Activated CD4-positive, CD25-positive, alpha-beta regulatory T cell treated with anti-CD3 and anti-CD28 coated beads, Interleukin-2, amount 50 U/mL, for 72 hours (primary cell): ENCODE data around the gene LAT.
"Not testable (repeated sequence)": the region's sequence is repeated elsewhere in the genome, so short reads cannot be mapped to it uniquely, and the experiment has no call there.

Source experiments
- DNase-seq: peaks from one replicate; pipeline ENCODE4 v3.0.0; 2021

Gene LAT, protein sequence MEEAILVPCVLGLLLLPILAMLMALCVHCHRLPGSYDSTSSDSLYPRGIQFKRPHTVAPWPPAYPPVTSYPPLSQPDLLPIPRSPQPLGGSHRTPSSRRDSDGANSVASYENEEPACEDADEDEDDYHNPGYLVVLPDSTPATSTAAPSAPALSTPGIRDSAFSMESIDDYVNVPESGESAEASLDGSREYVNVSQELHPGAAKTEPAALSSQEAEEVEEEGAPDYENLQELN

DNA sequence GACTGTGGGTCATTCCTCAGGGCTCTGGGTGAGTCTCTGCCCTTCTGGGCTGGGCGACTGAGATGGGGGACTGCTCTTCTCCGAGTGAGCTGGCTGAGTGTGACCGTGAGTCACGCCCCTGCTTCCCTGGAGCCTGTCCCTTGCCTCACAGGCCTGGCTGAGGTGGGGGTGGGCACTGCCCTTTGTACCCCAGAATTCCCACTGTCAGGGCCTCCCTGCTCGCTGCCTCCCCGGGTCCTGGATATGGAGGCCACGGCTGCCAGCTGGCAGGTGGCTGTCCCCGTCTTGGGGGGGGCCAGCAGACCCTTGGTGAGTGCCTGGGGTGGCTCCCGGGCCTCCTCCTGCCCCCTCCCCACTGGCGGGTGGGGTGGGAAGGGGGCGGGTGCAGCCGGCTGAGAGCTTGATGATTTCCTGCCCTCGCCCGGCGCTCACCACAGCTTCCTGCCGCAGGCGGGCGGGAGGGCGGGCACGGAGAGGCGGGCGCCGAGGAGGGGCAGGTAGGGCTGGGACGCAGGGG lies at the start of gene LAT:
TSS of gene LAT (plus strand) at position 434 of the 517 bp plus-strand sequence. CDS start 366 bp downstream, outside the sequence.
- DNase-seq: peak; percentile 76

DNA sequence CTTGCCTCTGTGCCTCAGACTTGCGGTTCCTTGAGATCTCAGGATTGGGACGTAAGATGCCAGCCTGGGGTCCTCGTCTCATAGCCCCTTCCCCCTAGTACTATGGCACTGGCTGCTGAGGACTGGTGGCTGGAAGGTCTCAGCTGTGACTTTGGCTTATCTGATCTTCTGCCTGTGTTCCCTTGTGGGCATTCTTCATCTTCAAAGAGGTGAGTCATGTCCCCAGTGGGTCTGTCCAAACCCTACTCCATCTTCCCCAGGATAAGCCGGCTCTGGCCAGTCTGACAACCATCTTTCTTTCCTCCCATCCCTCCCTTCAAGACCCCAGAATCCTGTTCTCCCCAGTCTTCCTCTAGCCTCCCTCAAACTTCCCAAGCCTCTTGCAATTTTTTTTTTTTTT lies 49.5 kb upstream of the LAT start:
- no peak for DNase-seq

DNA sequence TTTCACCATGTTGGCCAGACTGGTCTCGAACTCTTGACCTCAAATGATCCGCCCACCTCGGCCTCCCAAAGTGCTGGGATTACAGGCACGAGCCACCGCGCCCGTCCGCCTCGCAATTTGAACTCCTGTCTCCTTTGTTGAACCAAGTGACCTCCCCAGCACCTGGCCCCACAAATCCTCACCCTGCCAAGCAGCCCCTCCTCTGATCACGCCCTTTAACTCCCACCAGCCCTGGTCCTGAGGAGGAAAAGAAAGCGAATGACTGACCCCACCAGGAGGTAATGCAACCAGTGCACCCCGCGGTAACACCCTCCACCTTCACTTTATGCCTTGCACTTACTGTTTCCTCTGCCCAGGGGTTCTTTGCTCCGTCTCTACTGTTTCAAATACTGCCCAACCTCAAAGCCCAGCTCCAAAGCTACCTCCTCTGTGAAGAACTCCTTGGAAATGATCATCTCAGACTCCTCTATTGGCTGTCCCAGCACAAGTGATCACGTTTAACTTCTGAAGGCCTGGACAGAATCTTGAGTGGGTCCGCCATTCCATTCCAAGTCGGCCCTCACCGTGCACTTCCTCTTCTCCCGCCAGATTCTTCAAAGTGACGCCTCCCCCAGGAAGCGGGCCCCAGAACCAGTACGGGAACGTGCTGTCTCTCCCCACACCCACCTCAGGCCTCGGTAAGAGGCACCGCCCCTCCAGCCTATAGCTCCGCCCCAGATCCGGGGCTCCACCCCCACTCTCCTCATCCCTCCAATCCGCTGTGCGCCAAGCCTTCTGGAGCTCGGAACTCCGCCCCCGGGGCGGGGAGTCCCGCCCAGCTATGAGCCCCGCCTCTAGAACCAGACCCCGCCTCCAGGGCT lies 48.7 kb upstream of the LAT start:
- DNase-seq: peak; percentile 90

DNA sequence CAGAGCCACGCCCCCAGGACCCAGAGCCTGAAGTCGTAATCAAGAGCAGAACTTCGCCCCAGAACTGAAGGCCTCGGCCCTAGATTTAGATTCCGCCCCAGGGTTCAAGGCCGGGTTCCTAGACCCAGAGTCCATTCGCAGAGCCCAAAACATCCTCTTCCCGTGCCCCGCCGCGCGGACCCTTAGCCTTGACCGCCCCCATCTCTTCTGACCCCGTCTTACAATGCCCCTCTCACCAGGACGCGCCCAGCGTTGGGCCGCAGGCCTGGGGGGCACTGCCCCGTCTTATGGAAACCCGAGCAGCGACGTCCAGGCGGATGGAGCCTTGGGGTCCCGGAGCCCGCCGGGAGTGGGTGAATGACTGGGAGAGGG lies 48.1 kb upstream of the LAT start:
- no peak for DNase-seq

DNA sequence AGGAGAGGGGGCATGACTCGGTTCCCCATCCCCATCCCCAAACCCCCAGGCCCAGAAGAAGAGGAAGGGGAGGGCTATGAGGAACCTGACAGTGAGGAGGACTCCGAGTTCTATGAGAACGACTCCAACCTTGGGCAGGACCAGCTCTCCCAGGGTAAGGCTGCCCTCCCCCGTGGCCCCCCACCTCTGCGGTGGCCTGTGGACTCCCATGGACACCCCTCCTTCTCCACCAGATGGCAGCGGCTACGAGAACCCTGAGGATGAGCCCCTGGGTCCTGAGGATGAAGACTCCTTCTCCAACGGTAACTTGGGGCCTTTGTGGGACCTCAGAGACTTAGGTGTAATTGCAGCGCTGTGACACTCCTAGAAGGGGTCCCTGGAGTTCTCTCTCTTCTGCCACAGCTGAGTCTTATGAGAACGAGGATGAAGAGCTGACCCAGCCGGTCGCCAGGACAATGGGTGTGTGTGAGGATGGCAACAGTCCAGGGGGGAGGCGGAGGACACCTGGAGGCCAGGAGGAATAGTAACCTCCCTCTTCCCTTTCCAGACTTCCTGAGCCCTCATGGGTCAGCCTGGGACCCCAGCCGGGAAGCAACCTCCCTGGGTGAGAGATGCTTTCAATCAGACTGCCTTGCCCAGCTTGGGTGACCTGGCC lies 47.5 kb upstream of the LAT start:
- no peak for DNase-seq

DNA sequence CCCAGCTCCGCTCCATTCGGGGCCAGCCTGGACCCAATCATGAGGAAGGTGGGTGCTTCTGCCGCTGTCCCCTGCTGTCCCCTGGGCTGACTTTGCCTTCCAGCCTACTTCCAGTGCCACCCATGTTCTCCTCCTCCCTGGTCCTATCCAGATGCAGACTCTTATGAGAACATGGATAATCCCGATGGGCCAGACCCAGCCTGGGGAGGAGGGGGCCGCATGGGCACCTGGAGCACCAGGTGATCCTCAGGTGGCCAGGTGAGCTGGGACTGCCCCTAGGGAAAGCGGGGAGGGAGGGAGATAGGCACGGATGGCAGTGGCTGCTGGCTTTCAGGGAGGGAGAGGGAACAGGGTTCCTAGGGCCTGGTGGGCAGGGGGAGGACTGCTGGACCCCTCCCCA lies 46.1 kb upstream of the LAT start:
- DNase-seq: no peak

DNA sequence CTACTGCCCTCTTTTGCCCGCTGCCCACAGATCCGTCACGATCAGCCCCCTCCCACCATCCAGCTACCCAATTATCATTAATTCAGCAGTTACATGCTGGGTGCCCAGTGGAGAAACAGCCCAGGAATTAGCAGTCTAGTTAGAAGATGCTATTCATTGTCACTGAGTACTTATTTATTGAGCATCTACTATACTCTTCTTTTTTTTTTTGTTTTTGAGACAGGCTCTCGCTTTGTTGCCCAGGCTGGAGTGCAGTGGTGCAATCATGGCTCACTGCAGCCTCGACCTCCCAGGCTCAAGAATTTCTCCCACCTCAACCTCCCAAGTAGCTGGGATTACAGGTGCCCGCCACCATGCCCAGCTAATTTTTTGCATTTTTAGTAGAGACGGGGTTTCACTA lies 45.0 kb upstream of the LAT start:
- not testable (repeated sequence) for DNase-seq

DNA sequence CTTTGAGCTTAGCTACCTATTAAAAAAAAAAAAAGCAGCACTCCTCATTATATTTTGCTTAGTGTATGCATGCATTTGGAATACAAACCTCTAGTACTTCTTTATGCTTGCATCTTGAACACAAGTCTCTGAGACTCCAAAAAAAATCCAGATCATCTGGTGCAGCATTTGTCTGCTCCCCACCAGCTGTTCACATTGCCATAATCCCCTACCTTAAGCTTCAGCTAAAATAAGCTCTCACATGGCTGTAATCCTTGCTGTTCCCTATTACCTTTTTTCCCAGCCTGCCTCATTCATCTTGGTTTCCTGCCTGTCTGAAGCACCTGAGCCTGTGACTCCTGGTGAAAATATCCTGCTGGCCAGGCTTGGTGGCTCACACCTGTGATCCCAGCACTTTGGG lies 41.6 kb upstream of the LAT start:
- no peak for DNase-seq

DNA sequence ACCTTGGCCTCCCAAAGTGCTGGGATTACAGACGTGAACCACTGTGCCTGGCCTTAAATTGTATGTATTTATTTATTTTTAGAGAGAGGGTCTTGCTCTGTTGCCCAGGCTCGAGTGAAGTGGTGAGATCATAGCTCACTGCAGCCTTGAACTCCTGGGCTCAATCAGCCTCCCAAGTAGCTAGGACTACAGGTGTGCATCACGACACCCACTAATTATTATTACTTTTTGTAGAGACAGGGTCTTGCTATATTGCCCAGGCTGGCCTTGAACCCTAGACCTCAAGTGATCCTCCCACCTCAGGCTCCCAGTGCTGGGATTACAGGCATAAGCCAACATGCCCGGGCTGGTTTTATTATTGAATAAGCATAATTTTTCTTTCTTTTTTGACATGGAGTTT lies 38.2 kb upstream of the LAT start:
- DNase-seq: no peak

DNA sequence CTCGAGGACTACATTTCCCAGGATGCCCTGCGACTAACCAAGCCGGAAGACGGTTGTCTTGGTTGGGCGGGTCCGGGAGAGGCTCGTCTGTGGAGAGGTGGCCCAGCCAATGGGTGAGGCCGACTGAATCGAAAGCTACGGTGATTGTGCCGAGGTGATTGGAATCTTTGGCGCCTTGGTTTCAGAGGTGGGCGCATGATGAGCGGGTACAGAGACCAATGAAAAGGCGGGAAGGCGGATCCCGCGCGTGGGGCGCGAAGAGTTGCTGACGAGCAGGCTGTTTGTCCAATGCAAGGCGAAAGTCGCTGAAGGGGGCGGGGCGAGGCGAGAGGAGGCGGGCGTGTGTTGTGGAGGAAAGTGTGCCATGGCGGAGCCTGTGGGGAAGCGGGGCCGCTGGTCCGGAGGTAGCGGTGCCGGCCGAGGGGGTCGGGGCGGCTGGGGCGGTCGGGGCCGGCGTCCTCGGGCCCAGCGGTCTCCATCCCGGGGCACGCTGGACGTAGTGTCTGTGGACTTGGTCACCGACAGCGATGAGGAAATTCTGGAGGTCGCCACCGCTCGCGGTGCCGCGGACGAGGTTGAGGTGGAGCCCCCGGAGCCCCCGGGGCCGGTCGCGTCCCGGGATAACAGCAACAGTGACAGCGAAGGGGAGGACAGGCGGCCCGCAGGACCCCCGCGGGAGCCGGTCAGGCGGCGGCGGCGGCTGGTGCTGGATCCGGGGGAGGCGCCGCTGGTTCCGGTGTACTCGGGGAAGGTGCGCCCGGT lies 34.0 kb upstream of the LAT start, which contains the start of gene NFATC2IP:
TSS of gene NFATC2IP (plus strand) at position 290 of the 762 bp plus-strand sequence. CDS start at position 365, 75 bp downstream.
- peak; percentile 100 for DNase-seq

DNA sequence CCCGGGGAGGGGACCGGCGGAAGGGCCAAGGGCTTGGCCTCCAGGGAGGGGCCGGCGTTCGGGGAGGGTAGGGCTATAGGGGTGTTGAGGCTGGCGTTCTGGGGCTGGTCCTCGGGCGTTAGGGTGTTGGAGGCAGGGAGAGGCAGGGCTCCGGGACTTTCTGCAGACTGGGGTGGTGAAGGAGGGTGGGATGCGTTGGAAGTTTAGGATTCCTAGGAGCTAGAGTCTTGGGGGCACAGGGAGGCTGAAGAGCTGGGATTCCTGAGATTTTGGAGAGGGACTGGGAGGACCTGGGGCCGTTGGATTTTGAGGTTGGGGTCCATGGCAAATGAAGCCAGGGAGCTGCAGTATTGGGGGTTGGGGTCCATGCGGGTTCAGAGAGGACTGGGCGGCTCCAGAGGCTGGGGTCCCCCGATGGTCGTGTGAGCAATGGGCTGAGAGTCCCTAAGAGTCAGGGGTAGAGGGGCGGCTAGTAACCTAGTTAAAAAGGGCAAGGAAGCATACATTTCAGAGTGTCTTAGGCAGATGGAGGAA lies 33.4 kb upstream of the LAT start:
- DNase-seq: no peak

DNA sequence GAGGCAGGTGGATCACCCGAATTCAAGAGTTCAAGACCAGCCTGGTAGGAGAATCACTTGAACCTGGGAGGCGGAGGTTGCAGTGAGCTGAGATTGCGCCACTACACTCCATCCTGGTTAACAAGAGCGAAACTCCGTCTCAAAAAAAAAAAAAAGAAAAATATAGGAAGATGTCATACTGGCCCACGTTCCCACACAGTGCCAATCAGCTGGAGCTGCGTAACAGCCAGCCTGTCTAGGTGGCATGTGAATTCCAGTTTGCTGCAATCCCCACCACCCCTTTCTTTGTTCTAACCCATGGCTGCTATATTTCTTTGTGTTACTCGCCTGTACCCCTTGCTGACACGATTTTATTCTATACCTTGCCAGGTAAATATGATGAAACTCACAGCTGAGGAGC lies 26.6 kb upstream of the LAT start:
- DNase-seq: no peak

DNA sequence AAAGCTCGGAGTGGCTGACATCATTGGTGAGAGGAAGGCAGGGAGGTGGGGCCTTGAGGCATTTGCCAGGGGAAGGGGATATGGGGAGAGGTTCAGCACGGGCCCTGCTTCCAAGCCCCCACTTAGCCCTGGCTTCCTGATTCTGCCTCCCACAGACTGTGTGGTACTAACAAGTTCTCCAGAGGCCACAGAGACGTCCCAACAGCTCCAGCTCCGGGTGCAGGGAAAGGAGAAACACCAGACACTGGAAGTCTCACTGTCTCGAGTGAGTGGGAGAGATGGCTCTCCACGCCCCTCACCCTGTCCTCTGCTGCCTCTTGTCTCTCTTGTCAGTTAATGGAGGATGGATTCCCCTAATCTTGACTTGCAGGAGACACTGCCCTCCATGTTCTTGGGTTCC lies 26.0 kb upstream of the LAT start:
- no peak for DNase-seq

DNA sequence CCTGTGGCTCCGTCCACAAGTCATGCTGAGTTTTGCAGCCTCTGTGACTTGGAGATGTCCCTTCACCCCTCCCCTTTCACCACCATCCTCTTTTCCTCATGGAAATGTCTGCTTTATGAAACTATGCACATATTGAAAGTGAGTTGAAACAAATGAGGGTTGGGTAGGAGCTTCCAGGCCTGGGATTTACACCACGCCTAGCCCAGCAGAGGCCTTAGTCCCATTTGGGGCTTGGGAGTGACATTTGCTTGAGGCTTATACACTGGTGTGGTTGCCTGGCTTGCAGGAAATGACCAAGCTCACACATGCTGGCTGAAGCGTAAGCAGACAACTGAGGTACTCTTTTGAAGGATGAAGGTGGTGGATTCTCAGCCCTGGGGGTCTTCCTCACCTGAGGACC lies 20.8 kb upstream of the LAT start:
- no peak for DNase-seq

DNA sequence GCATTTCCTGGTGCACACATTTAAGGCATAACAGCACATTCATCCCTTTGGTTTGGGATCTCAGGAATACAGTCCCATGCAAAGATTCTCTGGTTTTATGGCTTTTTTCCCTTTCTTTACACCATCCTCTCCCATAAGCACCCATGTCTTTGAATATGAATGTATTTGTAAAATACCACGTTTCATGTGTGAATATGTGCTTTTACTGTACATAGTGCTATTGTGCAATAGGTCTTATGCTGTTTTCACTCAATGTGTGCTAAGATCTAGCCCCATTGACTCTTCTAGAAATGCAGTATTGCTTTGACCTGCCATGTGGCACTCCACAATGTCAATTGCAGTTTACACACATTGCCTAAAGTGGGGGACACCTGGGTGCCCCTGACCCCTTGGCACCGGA lies 20.4 kb upstream of the LAT start:
- no peak for DNase-seq

DNA sequence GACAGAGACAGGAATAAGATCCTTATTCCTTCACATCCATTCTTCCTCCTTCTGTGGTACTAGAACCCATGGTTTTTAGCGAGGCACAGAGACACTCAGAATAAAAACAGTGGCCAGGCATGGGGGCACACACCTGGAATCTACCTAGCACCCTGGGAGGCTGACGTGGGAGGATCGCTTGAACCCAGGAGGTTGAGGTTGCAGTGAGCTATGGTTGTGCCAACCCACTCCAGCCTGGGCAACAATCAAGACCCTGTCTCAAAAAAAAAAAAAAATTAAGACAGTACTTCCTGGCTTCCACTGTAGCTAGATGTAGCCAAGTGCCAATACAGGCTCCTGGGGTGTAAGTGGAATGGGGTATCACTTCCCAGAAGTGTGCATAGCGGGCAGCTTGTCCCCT lies 17.7 kb upstream of the LAT start:
- DNase-seq: no peak

DNA sequence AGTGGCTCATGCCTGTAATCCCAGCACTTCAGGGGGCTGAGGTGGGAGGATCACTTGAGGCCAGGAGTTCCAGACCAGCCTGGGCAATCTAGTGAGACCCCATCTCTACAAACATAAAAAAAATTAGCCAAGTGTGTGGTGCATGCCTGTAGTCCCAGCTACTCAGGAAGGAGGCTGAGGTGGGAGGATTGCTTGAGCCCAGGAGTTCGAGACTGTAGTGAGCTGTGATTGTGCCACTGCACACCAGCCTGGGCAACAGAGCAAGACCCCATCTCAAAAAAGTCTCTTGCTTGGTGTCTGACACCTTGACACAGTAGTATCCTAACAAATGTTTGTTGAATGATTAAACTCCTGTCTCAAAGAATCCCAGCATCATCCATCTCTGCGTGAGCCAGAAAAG lies 15.2 kb upstream of the LAT start:
- not testable (repeated sequence) for DNase-seq

DNA sequence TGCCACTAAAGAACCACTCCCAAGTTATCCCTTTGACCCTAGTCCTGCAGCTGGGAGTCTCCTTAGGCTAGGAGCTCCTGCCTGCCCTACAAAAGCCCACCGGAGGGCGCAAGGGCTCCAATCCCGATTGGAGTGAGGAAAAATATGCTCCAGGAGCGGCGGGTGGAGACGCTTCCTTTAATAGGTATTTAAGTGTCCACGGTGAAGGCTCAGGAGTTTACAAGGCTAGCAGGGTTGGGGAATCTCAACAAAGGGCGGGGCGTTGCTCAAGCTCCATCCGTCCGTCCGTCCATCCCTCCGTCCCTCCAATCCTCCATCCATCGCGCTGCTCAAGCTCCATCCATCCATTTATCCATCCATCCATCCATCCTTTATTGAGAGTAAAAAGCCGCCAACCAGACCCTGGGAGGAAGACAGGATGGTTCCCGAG lies 10.8 kb upstream of the LAT start:
- no peak for DNase-seq

DNA sequence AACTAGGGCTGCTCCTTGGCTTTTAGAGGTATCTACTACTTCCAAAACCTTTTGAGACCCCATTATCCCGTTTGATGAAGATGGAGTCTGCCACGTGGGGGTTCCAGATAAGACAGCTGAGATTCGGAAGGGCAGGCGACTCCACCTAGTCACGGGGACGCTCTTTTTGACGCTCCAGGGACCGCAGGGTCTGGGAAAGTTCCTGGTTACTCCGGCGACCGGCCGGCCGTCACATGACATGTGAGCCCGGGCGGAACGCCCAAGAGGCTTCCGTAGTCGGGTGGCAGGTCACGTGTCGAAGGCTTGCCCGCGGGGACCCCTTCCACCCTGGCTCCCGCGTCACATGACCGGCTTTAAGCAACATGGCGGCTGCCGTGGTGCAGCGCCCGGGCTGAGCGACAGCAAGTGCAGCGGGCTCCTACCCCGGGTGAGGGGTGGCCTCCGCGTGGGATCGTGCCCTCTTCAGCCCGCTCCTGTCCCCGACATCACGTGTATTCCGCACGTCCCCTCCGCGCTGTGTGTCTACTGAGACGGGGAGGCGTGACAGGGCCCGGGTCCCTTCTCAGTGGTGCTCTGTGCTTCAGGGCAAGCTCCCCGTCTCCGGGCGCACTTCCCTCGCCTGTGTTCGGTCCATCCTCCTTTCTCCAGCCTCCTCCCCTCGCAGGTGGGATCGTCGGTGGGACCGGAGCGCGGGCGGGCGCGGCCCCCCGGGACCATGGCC lies 10.3 kb upstream of the LAT start, which contains the start of gene SPNS1:
TSS of gene SPNS1 (plus strand) at position 342 of the 721 bp plus-strand sequence. CDS start at position 716, 374 bp downstream.
- DNase-seq: peak; percentile 93

DNA sequence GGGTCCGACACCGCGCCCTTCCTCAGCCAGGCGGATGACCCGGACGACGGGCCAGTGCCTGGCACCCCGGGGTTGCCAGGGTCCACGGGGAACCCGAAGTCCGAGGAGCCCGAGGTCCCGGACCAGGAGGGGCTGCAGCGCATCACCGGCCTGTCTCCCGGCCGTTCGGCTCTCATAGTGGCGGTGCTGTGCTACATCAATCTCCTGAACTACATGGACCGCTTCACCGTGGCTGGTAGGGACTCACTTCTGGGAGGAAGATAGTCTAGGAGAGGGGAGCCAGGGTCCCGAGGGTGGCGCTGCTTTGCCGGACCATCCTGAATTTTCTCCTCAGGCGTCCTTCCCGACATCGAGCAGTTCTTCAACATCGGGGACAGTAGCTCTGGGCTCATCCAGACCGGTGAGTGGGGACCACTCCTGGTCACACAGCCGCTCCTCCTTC lies 9.7 kb upstream of the LAT start:
- no peak for DNase-seq
